ENCODE data around the gene USP7.
"Not testable (repeated sequence)": the region's sequence is repeated elsewhere in the genome, so short reads cannot be mapped to it uniquely, and the experiment has no call there.

Gene USP7

DNA sequence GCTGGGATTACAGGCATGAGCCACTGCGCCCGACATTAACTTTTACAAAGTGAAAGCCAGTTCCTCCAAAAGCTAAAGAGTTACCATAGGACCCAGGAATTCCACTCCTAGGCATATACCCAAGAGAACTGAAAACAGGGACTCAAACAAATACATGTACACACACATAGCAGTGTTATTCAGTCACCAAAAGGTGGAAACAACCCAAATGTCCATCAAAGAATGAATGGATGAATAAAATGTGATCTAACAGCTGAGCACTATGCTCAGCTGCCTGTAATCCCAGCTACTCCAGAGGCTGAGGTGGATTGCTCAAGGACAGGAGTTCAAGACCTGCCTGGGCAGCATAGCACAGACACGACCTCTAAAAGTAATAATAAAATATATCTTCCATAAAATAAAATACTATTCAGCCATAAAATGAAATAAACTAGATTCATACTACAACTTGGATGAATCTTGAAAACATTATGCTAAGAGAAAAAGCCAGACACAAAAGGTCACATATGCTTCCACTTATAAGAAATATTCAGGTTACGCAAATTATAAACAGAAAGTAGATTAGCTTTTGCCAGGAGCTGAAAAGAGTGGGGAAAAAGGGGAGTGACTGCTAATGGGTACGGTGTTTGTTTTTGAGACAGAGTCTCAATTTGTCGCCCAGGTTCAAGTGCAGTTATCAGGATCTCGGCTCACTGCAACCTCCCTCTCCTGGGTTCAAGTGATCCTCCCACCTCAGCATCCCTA is 9.3 kb upstream of the USP7 start:
- no peak for DNase-seq

DNA sequence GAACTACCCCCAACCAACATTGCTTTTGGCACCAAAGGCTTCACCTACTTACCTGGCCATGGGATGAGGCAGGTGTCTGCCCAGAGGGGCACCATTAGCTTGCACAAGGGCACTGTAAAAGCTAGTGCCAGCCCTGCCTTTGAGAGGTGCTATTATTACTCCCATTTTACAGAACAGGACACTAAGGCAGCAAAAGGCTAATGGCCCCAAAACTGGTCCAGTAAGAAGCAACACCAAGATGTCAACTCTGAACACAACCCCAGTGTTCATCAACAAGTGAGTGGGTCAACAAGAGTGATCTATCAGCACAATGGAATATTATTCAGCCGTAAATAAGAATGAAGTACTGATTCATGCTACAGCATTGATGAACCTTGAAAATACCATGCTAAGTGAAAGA is 7.7 kb upstream of the USP7 start:
- DNase-seq, result no peak

DNA sequence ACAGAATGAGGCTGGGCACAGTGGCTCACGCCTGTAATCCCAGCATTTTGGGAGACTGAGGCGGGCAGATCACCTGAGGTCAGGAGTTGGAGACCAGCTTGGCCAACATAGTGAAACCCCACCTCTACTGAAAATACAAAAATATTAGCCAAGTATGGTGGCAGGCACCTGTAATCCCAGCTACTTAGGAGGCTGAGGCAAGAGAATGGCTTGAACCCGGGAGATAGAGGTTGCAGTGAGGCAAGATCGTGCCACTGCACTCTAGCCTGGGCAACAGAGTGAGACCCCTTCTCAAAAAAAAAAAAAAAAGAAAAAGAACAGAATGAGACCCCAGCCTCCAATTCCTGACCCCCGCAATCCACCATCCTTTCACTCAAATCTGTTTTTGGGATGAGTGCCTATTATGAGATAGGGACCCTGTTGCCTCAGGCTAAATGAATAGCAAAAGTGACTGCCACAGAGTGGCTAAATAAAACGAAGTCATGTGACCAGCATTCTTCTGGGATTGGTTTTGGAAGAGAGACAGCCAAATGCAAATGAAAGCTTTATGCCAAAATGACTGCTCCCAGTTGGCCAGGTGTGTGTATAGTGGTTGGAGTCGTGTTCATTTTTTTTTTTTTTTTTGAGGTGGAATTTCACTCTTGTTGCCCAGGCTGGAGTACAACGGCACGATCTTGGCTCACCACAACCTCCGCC is 5.6 kb upstream of the USP7 start:
- DNase-seq, result not testable (repeated sequence)

GRCh38 chr16:8968054-8968453 is 4.3 kb upstream of the USP7 start:
- DNase-seq, result not testable (repeated sequence)

DNA sequence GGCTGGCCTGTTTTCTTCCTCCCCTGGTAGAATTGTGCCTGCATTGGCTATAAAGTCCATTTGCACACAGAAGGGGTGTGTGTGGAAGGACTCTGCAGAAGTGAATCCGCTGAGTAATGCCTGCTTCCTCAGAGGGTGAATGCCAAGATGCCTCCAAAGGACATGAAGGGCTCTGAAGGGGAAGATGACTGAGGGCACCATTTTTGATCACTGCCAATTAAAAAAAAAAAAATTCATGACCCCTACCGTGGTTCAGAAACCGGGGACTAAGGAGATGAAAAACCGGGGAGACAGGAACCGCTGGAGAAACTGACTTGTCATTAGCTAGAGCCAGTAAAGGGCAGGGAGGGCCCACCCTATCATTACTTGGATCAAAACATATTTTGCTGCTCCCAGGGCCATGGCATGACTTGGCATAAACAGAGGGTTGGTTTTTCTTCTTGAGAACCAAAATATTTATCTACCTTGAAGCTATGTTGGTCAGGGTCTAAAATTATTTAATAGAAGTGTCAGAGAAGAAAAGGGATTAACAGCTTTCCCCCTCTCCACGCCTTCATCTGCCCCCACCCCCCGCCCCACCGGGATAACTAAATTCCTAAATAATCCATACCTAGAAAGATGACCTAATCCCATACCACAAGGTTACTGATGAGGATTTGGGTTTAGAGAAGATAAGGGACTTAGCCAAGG is 3.6 kb upstream of the USP7 start:
- DNase-seq, result no peak

DNA sequence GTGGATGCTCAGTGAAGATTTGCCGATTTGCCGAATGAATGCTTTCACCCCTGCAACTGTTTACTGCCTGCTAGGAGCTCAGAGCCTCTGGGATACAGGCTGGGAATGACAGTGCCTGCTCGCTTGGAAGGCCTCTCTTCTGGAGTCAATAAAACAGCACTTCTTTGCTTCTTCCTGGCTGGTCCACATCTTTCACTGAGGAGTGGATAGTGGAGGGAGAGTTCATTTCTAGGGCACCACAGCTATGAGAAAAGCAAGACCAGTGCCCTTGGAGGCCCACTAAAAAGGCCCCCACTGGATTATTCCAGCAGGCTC is 3.1 kb upstream of the USP7 start:
- DNase-seq, result no peak

GRCh38 chr16:8964462-8964861 is 756 bp upstream of the USP7 start:
- DNase-seq, result no peak

GRCh38 chr16:8963010-8963820 is 491 bp downstream of the USP7 start:
- DNase-seq, result no peak

DNA sequence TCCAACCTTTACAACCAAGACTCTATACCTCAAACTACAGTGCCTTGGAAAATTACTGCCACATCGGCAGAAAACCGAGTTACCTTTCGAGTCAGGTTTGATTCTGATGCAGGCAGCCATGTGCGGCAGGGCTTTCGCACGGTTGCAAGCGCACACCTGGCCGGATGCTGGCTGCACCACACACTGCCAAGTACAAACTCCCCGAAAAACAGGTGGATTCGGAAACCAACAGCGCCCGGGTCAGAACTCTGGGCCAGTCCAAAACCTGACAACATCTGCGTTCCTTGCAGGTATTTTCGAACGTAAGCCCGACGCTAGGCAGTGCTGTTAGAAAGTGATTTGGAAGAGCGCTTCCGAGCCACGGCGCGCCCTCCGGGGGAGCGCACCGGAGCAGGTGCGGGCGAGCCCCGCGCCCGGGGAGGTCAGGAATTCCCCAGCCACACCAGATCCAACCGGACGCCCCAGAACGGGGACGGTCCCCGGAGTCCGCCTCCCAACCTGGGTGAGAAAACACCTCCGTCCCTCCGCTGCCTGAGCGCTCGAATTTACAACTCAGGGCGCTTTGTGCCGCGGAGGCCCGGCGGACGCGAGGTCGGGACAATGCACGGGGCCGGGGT is 1.2 kb downstream of the USP7 start:
- DNase-seq, result no peak

- no peak for DNase-seq
These were observed 1.8 kb downstream of the USP7 start for GRCh38 chr16:8961811-8962390.

- DNase-seq, result no peak
These were observed 3.0 kb downstream of the USP7 start for GRCh38 chr16:8960788-8961109.

DNA sequence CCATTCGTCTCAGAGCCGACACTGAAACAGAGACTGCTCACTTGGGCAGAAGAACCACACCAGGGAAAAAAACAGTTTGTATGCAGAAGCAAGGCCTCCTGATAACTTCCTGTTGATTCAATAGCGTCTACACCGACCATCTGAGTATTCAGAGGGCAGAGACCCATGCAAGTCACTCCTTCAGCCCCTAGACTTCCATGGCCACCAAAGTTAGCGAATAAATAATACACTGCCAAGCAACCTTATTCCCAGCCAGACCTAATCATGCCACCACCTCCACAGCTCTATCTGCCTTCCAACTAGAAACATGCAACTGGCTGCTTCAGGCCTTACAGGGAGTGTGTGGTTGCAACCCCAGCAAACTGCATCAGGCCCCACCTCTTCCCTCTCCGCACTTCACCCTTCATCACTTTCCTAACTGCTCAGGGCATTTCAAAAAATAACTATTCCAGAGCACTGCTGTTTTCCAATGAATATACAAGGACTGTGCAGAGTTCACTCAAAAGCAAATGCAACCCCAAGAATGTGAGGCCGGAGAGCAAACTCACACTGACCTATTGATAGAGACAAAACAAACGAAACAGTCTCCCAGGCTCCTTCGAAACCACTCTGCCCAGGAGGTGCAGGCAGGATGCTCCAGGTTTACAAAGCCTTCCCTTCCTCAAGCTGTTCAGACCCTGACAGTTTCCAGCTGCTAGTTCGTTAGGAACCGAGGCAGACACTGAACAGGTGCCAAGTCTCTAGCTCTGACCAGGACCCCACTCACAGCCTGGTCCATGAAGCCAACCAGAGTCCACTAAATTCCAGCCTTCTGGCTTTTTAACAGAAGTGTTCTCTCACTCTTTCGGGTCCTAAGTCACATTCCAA is 3.6 kb downstream of the USP7 start:
- DNase-seq, result peak; percentile 31 to 33

- DNase-seq, result peak; percentile 17 to 37
These were observed 5.2 kb downstream of the USP7 start for GRCh38 chr16:8958344-8959167.

DNA sequence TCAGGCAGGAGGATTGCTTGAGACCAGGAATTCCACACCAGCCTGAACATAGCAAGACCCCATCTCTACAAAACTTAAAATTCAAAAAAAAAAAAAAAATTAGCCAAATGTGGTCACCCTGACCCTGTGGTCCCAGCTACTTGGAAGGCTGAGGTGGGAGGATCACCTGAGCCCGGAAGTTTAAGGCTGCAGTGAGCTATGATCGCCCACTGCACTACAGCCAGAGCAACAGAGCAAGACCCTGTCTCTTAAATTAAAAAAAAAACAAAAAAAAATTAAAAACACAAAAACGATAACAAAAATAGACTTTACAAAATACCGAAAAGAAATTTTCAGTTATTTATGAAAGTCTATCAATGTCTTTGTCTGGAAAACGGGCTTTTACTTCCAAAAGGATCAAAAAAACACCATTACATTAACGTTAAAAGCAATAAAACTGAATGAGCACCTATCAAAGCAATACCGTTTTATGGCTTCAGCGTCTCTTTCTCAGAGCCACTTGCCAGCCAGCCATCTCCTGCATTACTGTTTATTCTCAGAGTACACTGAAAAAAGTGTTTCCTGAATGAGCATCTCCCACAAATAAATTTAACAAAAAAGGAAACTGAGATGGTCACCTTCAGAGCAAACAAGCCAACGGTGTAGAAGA is 6.1 kb downstream of the USP7 start:
- DNase-seq, result no peak

- DNase-seq, result no peak
These were observed 6.7 kb downstream of the USP7 start for GRCh38 chr16:8957063-8957397.

DNA sequence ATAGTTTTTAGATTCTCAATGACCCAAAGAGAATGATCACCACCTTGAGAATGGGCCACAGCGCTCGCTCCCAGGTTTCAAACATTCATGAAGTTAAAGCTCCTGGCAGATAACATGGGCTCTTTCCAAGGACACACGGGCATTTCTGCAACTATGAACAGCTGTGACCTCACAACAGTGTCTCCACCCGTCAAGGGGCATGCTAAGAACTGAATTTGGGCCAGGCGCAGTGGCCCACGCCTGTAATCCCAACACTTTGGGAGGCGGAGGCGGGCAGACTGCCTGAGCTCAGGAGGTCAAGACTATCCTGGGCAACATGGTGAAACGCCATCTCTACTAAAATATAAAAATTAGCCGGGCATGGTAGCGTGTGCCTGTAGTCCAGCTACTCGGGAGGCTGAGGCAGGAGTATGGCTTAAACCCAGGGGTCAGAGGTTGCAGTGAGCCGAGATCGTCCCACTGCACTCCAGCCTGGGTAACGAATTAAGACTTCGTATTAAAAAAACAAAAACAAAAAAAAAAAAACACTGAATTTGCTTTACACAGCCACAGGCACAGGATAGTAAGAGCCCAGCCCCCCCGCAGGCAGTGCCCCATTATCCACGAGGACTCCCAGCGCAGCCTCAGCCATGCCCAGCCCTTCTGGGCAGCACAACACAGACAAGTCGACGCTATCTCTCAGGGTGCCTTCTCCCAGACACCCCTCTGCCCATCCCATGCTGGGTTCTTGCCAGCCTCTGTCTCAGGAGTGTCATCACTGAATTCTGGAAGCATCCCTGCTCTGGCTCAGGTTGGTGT is 7.2 kb downstream of the USP7 start:
- no peak for DNase-seq

DNA sequence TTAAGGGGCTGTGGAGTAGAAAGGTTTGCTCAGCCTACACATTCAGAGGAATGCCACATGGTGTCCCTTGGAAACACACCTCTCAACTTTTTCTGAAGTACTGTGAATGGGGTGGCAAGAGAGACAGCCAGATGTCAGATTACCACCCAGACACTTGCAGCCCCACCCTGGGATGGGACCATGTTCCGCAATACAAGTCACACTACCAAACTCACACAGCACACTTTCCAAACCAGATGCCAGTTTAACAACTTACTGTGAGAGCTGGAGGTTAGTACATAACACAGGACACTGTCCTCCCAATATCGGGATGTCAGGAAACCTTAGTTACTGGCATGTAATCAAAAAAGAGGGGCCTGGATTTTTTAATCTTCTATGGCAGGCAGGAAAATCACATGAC is 7.9 kb downstream of the USP7 start:
- DNase-seq, result no peak

DNA sequence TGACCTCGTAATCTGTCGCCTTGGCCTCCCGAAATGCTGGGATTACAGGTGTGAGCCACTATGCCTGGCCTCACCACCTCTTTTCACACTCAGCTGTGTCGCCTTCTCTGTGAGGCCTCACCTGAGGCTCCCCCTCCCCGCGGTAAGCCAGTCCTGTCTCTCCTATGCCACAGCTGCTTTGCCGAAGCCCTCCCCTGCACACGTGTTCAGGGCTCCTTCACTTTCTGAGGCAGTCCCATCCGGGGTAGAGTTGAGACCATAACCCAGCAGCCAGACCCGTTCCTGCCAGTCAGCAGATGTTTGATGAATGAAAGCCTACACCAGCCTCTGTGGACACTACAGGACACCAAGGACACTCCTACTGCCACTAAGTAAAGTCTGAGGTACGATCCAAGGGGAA is 10.6 kb downstream of the USP7 start:
- DNase-seq, result no peak

DNA sequence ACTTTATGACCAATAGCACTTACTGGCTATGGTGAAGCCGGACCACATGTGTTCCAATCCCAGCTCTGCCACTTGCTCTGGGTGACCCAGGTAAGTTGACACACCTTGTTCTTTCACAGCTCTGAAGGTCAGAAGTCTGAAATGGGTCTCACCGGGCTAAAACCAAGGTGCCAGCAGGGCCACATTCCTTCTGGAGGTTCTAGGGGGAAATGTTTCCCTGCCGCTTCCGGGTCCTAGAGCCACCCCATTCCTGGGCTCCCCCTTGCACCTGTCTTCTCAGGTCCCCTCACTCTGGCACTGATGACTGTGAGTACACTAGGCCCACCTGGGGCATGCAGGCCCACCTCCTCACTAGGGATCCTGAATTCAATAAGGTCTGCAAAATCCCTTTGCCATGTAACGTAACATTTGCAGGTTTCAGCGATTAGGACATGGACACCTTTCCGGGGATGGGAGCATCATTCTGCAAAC is 11.4 kb downstream of the USP7 start:
- no peak for DNase-seq
